ENCODE measurements around the gene HEATR5B.

Gene HEATR5B

DNA sequence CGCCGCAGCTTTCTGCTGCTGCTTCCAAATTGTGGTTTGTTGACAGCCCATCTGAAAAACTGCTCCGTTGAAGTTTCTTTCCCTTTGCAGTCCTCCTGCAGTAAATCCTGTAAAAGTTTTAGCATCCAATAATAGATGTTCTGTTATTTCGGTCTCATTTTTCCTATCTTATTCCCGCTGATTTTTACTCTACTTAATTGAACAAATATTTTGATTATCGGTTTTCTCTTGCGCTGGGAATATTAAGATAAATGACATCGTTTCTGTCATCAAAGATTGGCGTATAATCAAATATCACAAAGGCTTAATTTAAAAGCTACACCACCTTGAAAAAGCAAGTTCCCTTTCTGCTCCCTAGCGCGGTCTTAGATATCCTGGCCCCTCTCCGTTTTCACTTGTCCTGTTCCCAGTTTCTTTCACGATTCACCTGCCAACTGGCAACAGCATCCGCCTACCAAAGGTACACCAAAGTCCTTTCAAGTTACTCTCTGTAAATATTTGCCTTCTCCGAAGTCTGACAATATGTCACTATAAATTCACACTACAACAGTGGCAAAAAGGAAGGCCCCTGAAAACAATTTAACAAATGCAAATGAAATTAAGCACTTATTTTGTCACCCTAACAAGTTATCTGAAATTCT is 116.8 kb downstream of the HEATR5B start:
- no peak for TF ChIP-seq POLR2A (IDR thresholded peaks at IDR 0.05; ENCODE audit: extremely low read depth, insufficient read length)
- TF ChIP-seq, protein P1, sequence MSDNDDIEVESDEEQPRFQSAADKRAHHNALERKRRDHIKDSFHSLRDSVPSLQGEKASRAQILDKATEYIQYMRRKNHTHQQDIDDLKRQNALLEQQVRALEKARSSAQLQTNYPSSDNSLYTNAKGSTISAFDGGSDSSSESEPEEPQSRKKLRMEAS (IDR thresholded peaks at IDR 0.05; ENCODE audit: low read depth, low read length), result no peak
- no peak for TF ChIP-seq CTCF (IDR thresholded peaks at IDR 0.05; ENCODE audit: low read depth, low read length)
- no peak for TF ChIP-seq MYC (IDR thresholded peaks at IDR 0.05; ENCODE audit: low read depth, low read length)
- peak overlapping the region; percentile 76 for H3K4me3 ChIP-seq (ENCODE audit: low read depth, low read length)
- peak; percentile 16 for DNase-seq (ENCODE audit: low read depth)

GRCh38 chr2:36966370-36967235 is 117.6 kb downstream of the HEATR5B start, which contains the start of gene STRN:
STRN (minus strand) TSS chr2:36966536; CDS start chr2:36966463, 73 bp downstream.
- peak; percentile 11; the same call in 1 of the 2 replicates for TF ChIP-seq MYC (IDR thresholded peaks at IDR 0.05; ENCODE audit: low read depth, low read length)
- peak; percentile 53 for TF ChIP-seq POLR2A (IDR thresholded peaks at IDR 0.05; ENCODE audit: extremely low read depth, insufficient read length)
- TF ChIP-seq CTCF (IDR thresholded peaks at IDR 0.05; ENCODE audit: low read depth, low read length), result no peak
- H3K4me3 ChIP-seq (ENCODE audit: low read depth, low read length), result peak within 1 kb of the TSS; percentile 84
- peak; percentile 98 for DNase-seq (ENCODE audit: low read depth)

GRCh38 chr2:36965751-36966369 is 118.3 kb downstream of the HEATR5B start:
- peak overlapping the region; percentile 84 for H3K4me3 ChIP-seq (ENCODE audit: low read depth, low read length)
- TF ChIP-seq, protein P1 (IDR thresholded peaks at IDR 0.05; ENCODE audit: low read depth, low read length), result no peak
- no peak for TF ChIP-seq CTCF (IDR thresholded peaks at IDR 0.05; ENCODE audit: low read depth, low read length)
- no peak for TF ChIP-seq MYC (IDR thresholded peaks at IDR 0.05; ENCODE audit: low read depth, low read length)
- TF ChIP-seq POLR2A (IDR thresholded peaks at IDR 0.05; ENCODE audit: extremely low read depth, insufficient read length), result no peak
- DNase-seq (ENCODE audit: low read depth), result peak; percentile 68

- TF ChIP-seq, protein P1 (IDR thresholded peaks at IDR 0.05; ENCODE audit: low read depth, low read length), result no peak
- TF ChIP-seq MYC (IDR thresholded peaks at IDR 0.05; ENCODE audit: low read depth, low read length) (no peak), CTCF (IDR thresholded peaks at IDR 0.05; ENCODE audit: low read depth, low read length) (no peak), POLR2A (IDR thresholded peaks at IDR 0.05; ENCODE audit: extremely low read depth, insufficient read length) (no peak)
- peak overlapping the region; percentile 84 for H3K4me3 ChIP-seq (ENCODE audit: low read depth, low read length)
- DNase-seq (ENCODE audit: low read depth), result no peak
Observed at GRCh38 chr2:36965206-36965605, 119.0 kb downstream of the HEATR5B start.

- H3K4me3 ChIP-seq (ENCODE audit: low read depth, low read length), result peak overlapping the region; percentile 84
- TF ChIP-seq CTCF (IDR thresholded peaks at IDR 0.05; ENCODE audit: low read depth, low read length) (no peak), POLR2A (IDR thresholded peaks at IDR 0.05; ENCODE audit: extremely low read depth, insufficient read length) (no peak), MYC (IDR thresholded peaks at IDR 0.05; ENCODE audit: low read depth, low read length) (no peak)
- TF ChIP-seq, protein P1 (IDR thresholded peaks at IDR 0.05; ENCODE audit: low read depth, low read length), result no peak
- no peak for DNase-seq (ENCODE audit: low read depth)
Observed at GRCh38 chr2:36964496-36965058, 119.6 kb downstream of the HEATR5B start.
